Measurements from ENCODE around the gene PMVK. TPM values are rescaled to one million over a fixed set of nuclear protein-coding genes. Genes with fewer than 3 reads are reported as not detected.
"Not testable (repeated sequence)": the region's sequence is repeated elsewhere in the genome, so short reads cannot be mapped to it uniquely, and the experiment has no call there.

The PMVK gene
- total RNA-seq, 1 donor from 2014 or later: 20.6 TPM

- H3K27me3 ChIP-seq: no peaks in the 10 kb centered on the region
- intact Hi-C loops (cut with DNase I): no loop called here
- no peak for DNase-seq (ENCODE audit: extremely low spot score in 2 of 2)
- H3K36me3 ChIP-seq: no peaks in the 10 kb centered on the region
- peaks cover 14% of the 10 kb centered on the region for H3K4me1 ChIP-seq
- no peaks in the 10 kb centered on the region for H3K9me3 ChIP-seq
- no peak overlapping the region for H3K27ac ChIP-seq
- H3K4me3 ChIP-seq: no peak overlapping the region
- TF ChIP-seq CTCF (IDR thresholded peaks at IDR 0.05) (no peak), POLR2A (IDR thresholded peaks at IDR 0.05) (no peak), POLR2AphosphoS5 (IDR thresholded peaks at IDR 0.05; ENCODE audit: insufficient read depth in 1 of 2, low read depth in 1 of 2) (no peak)
Measured at GRCh38 chr1:154912755-154913154, 23.8 kb downstream of the PMVK start.

GRCh38 chr1:154911691-154912550 lies 24.6 kb downstream of the PMVK start:
- Histone ChIP-seq H3K9me3 (no peaks in the 10 kb centered on the region), H3K4me3 (no peak overlapping the region), H3K4me1 (peaks cover 14% of the 10 kb centered on the region), H3K36me3 (no peaks in the 10 kb centered on the region), H3K27ac (no peak overlapping the region), H3K27me3 (no peaks in the 10 kb centered on the region)
- DNase-seq (ENCODE audit: extremely low spot score in 2 of 2): no peak
- intact Hi-C loops (cut with DNase I): no loop called here
- TF ChIP-seq POLR2A (IDR thresholded peaks at IDR 0.05) (no peak), CTCF (IDR thresholded peaks at IDR 0.05) (no peak), POLR2AphosphoS5 (IDR thresholded peaks at IDR 0.05; ENCODE audit: insufficient read depth in 1 of 2, low read depth in 1 of 2) (no peak)

GRCh38 chr1:154910851-154911250 lies 25.7 kb downstream of the PMVK start:
- Histone ChIP-seq H3K36me3 (no peaks in the 10 kb centered on the region), H3K27ac (no peak overlapping the region), H3K9me3 (no peaks in the 10 kb centered on the region), H3K27me3 (no peaks in the 10 kb centered on the region), H3K4me1 (peaks cover 14% of the 10 kb centered on the region), H3K4me3 (no peak overlapping the region)
- intact Hi-C loops (cut with DNase I): no loop called here
- DNase-seq (ENCODE audit: extremely low spot score in 2 of 2): no peak
- TF ChIP-seq POLR2AphosphoS5 (IDR thresholded peaks at IDR 0.05; ENCODE audit: insufficient read depth in 1 of 2, low read depth in 1 of 2) (peak in 1 of 2 donors; percentile 14), CTCF (IDR thresholded peaks at IDR 0.05) (no peak)

- TF ChIP-seq CTCF (IDR thresholded peaks at IDR 0.05) (no peak), POLR2A (IDR thresholded peaks at IDR 0.05) (no peak), POLR2AphosphoS5 (IDR thresholded peaks at IDR 0.05; ENCODE audit: insufficient read depth in 1 of 2, low read depth in 1 of 2) (no peak)
- H3K4me3 ChIP-seq: no peak overlapping the region
- no peaks in the 10 kb centered on the region for H3K9me3 ChIP-seq
- no peaks in the 10 kb centered on the region for H3K36me3 ChIP-seq
- no peaks in the 10 kb centered on the region for H3K27me3 ChIP-seq
- H3K27ac ChIP-seq: no peak overlapping the region
- DNase-seq (ENCODE audit: extremely low spot score in 2 of 2): no peak
- intact Hi-C loops (cut with DNase I): no loop called here
- peaks cover 14% of the 10 kb centered on the region for H3K4me1 ChIP-seq
Measured at GRCh38 chr1:154908937-154909336, 27.6 kb downstream of the PMVK start.

GRCh38 chr1:154908129-154908528 lies 28.4 kb downstream of the PMVK start:
- intact Hi-C loops (cut with DNase I); H3K4me3 ChIP-seq; H3K27me3 ChIP-seq; H3K36me3 ChIP-seq; H3K9me3 ChIP-seq; DNase-seq (ENCODE audit: extremely low spot score in 2 of 2); H3K27ac ChIP-seq: not testable (repeated sequence)
- H3K4me1 ChIP-seq: peaks cover 14% of the 10 kb centered on the region
